ENCODE results near the gene POPDC2.
A peak's percentile ranks its signal among the peaks of the same experiment; 100 is the strongest.

POPDC2 gene

GRCh38 chr3:119624002-119624720, 36.2 kb downstream of the POPDC2 start:
- TF ChIP-seq CTCF (IDR thresholded peaks at IDR 0.05) = no peak
- no peaks in the 10 kb centered on the region for H3K79me2 ChIP-seq

GRCh38 chr3:119620899-119621298, 39.5 kb downstream of the POPDC2 start:
- Histone ChIP-seq H2AFZ (peak overlapping the region; percentile 73), H3K9me3 (ENCODE audit: control insufficient read depth, low read length) (no peaks in the 10 kb centered on the region), H3K36me3 (ENCODE audit: control insufficient read depth, insufficient read depth, low read length) (no peaks in the 10 kb centered on the region), H3K27ac (peak overlapping the region; percentile 89), H3K4me2 (ENCODE audit: low read length) (no peak overlapping the region), H3K27me3 (ENCODE audit: control insufficient read depth, insufficient read depth, low read length) (no peaks in the 10 kb centered on the region), H3K79me2 (no peaks in the 10 kb centered on the region), H3K4me1 (peaks cover 58% of the 10 kb centered on the region), H3K9ac (no peak overlapping the region), H3K4me3 (ENCODE audit: low read depth, low read length) (no peak overlapping the region)
- TF ChIP-seq CTCF (IDR thresholded peaks at IDR 0.05) = no peak

More at GRCh38 chr3:119624002-119624720, 36.2 kb downstream of the POPDC2 start:
- H2AFZ ChIP-seq = no peak overlapping the region
- H3K27ac ChIP-seq = no peak overlapping the region
- no peak overlapping the region for H3K4me3 ChIP-seq (ENCODE audit: low read depth, low read length)
- no peaks in the 10 kb centered on the region for H3K27me3 ChIP-seq (ENCODE audit: control insufficient read depth, insufficient read depth, low read length)
- no peaks in the 10 kb centered on the region for H3K36me3 ChIP-seq (ENCODE audit: control insufficient read depth, insufficient read depth, low read length)
- no peak overlapping the region for H3K9ac ChIP-seq
- H3K4me2 ChIP-seq (ENCODE audit: low read length) = no peak overlapping the region
- peaks cover 60% of the 10 kb centered on the region for H3K4me1 ChIP-seq
- no peaks in the 10 kb centered on the region for H3K9me3 ChIP-seq (ENCODE audit: control insufficient read depth, low read length)

- no peak for TF ChIP-seq CTCF (IDR thresholded peaks at IDR 0.05)
- no peak overlapping the region for H3K9ac ChIP-seq
Observed at GRCh38 chr3:119619094-119619493, 41.3 kb downstream of the POPDC2 start.

GRCh38 chr3:119616056-119616455, 44.3 kb downstream of the POPDC2 start:
- TF ChIP-seq CTCF (IDR thresholded peaks at IDR 0.05) = no peak
- Histone ChIP-seq H3K4me1 (peaks cover 41% of the 10 kb centered on the region), H2AFZ (no peak overlapping the region), H3K79me2 (no peaks in the 10 kb centered on the region), H3K9me3 (ENCODE audit: control insufficient read depth, low read length) (no peaks in the 10 kb centered on the region), H3K36me3 (ENCODE audit: control insufficient read depth, insufficient read depth, low read length) (no peaks in the 10 kb centered on the region), H3K27me3 (ENCODE audit: control insufficient read depth, insufficient read depth, low read length) (no peaks in the 10 kb centered on the region), H3K4me3 (ENCODE audit: low read depth, low read length) (no peak overlapping the region), H3K9ac (no peak overlapping the region), H3K27ac (no peak overlapping the region), H3K4me2 (ENCODE audit: low read length) (no peak overlapping the region)

More at GRCh38 chr3:119619094-119619493, 41.3 kb downstream of the POPDC2 start:
- Histone ChIP-seq H2AFZ (peak overlapping the region; percentile 73), H3K4me3 (ENCODE audit: low read depth, low read length) (no peak overlapping the region), H3K79me2 (no peaks in the 10 kb centered on the region), H3K36me3 (ENCODE audit: control insufficient read depth, insufficient read depth, low read length) (no peaks in the 10 kb centered on the region), H3K27me3 (ENCODE audit: control insufficient read depth, insufficient read depth, low read length) (no peaks in the 10 kb centered on the region), H3K4me1 (peaks cover 48% of the 10 kb centered on the region), H3K4me2 (ENCODE audit: low read length) (no peak overlapping the region), H3K9me3 (ENCODE audit: control insufficient read depth, low read length) (no peaks in the 10 kb centered on the region), H3K27ac (peak overlapping the region; percentile 89)

GRCh38 chr3:119613872-119614271, 46.5 kb downstream of the POPDC2 start:
- H3K4me3 ChIP-seq (ENCODE audit: low read depth, low read length) = no peak overlapping the region
- no peaks in the 10 kb centered on the region for H3K9me3 ChIP-seq (ENCODE audit: control insufficient read depth, low read length)
- H3K9ac ChIP-seq = no peak overlapping the region
- H3K27me3 ChIP-seq (ENCODE audit: control insufficient read depth, insufficient read depth, low read length) = no peaks in the 10 kb centered on the region
- H3K36me3 ChIP-seq (ENCODE audit: control insufficient read depth, insufficient read depth, low read length) = no peaks in the 10 kb centered on the region
- H3K4me1 ChIP-seq = peaks cover 20% of the 10 kb centered on the region
- H3K79me2 ChIP-seq = no peaks in the 10 kb centered on the region
- no peak overlapping the region for H2AFZ ChIP-seq
- H3K4me2 ChIP-seq (ENCODE audit: low read length) = no peak overlapping the region
- no peak for TF ChIP-seq CTCF (IDR thresholded peaks at IDR 0.05)
- H3K27ac ChIP-seq = no peak overlapping the region

All from parathyroid adenoma (tissue), 2 donors.